IPS-11a (cell line): ENCODE results near the gene GNB5.

Experiments used
- H3K4me3 ChIP-seq: one replicate; pipeline ENCODE4 v1.5.1; 2013; ENCODE audit warnings: low read depth, low read length, control low read depth

The GNB5 gene

DNA sequence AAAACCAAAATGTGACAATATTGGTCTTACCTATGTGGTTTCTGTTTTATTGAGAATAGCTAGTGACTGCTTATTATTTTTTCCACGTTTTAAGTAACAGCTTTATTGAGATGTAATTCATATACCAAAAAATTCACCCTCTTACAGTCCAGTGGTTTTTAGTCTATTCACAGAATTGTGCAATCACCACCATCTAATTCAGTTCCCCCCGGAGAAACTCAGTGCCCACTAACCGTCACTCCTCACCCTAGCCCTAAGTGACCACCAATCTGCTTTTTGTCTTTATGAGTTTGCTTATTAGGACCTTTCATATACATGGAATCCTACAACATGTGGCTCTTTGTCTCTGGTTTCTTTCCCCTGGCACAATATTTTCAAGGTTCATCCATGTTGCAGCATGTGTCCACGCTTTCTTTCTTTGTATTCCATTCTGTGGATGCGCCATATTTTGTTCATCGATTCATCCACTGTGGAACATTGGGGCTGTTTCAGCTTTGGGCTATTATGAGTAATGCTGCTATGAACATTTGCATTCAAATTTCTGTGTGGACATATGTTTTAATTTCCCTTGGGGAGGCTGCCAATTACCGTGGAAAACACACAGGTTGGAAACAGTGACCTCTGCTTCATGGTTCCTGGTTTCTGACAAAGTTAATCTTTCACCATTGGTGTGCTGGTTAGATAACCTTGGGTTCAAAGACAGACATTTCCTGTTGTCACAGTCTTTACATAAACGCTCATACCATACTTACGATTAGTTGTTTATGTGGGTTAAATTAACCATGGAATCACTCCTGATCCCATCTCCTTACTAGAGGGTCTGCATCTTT lies 75.4 kb downstream of the GNB5 start:
- no peak overlapping the region for H3K4me3 ChIP-seq

DNA sequence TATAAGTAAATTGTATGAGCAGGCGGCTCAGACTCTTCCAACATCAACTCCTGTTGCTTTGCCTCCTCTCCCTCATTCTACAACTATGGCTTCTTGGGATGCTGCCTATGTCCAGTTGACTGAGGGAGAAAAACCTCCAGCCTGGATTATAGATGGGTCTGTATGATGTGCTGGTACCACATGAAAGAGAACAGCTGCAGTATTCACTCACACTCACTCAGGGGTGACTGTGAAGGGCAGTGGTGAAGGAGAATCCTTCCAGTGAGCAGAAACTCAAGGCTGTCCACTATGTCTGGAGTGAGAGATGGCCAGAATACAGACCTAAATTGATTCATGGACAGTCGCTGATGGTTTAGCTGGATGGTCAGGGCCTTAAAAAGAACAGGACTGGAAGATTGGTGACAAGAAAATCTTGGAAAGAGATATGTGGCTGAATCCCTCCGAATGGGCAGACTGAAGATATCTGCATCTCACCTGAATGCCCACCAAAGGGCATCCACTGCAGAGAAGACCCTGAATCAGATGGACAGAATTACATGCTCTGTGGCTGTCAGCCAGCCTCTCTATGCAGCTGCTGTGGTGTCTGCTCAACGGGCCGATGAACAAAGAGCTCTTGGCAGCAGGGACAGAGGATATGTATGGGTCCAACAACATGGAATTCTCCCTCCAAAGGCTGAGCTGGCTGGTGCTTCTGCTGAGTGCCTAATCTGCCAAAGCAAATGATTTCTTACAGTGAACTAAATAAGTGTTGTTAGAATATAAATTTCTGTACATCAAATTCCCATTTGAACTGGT lies 76.7 kb downstream of the GNB5 start:
- no peak overlapping the region for H3K4me3 ChIP-seq

DNA sequence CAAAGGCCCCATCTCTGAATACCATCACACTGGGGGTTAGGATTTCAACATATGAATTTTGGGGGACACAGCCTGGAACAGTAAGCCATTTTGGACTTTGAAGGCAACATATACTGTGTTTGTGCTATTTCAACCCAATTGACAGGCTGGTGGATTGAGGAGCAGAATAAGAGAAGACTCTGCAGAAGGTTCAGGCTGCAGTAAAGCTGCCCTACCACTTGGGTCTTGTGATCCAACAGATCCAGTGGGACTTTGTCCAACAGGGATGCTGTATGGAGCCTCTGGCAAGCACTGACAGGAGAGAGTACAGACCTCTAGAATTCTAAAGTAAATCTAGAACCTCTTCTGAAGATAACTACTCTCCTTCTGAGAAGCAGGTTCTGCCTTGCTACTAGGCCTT lies 77.5 kb downstream of the GNB5 start:
- no peak overlapping the region for H3K4me3 ChIP-seq

DNA sequence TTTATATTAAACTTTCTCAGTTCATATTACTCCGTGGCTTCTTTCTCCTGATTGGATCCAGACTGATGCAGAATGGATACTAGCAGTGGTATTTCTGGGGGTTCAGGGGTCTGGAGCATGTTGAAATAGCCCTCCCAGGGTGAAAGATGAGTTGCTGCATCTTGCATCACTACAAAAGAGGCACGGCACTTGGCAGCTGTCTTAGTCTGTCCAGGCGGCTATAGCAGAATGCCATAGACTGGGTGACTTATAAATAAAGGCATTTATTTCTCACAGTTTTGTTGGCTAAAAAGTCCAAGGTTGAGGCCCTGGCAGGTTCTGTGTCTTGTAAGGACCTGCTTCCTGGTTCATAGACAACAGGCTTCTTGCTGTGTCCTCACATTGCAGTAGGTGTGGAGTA lies 78.0 kb downstream of the GNB5 start:
- no peak overlapping the region for H3K4me3 ChIP-seq

DNA sequence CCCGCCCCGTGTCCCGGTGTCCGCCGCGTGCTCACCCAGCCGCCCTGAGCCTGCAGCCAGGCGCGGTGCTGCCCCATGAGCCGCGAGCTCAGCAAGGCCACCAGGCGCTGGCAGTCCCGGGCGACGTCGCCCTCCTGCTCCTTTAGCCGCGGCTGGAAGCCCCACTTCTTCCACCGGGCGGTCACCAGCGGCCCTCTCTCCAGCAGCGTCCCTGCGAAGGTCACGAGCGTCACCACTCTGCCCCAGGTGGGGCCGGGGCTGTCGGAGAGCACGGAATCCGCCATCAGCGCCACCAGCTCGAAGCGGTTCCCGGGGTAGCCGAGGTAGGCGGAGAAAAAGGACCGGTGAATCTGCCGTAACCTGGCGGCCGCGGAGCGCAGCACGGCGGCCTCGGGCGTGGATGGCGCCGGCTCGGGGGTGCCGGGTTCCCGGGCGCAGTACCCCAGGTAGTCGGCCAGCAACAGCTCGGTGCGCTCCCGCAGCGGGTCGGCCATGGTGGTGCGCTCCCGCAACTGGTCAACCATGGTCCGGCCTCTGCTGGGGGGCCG lies 78.9 kb downstream of the GNB5 start:
- H3K4me3 ChIP-seq, result no peak overlapping the region

DNA sequence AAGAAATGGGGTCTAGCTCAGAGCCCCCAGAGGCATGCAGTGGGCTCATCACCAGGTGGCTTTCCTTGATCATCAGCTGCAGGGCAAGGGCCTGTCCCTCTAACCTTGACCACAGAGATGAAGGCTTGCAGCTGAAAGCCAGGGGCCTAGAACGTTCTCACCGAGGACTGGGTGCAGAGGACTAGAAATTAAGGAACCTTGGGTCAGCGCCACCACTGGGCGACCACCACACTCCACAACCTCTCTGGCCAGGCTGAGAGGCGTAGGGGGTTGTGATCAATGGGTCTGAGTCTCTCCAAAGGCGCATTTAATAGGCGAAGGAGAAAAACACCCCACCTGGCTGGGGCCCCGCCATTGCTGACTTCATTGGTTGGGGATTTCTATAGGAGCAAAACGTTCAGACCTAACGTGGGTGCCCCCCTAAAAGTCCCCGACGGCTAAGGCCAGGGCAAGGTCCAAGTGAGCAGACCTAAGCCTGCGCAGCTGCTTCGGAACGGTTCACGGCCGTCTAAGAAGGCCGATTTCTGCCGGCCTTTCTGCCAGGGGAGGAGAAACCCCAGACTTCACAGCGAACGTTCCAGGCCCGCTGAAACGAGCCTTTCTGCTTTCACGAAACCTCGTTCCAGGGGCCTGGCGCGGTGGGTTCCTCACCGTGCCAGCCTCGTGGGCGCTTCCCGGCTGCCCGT lies 79.5 kb downstream of the GNB5 start:
- H3K4me3 ChIP-seq, result no peak overlapping the region

DNA sequence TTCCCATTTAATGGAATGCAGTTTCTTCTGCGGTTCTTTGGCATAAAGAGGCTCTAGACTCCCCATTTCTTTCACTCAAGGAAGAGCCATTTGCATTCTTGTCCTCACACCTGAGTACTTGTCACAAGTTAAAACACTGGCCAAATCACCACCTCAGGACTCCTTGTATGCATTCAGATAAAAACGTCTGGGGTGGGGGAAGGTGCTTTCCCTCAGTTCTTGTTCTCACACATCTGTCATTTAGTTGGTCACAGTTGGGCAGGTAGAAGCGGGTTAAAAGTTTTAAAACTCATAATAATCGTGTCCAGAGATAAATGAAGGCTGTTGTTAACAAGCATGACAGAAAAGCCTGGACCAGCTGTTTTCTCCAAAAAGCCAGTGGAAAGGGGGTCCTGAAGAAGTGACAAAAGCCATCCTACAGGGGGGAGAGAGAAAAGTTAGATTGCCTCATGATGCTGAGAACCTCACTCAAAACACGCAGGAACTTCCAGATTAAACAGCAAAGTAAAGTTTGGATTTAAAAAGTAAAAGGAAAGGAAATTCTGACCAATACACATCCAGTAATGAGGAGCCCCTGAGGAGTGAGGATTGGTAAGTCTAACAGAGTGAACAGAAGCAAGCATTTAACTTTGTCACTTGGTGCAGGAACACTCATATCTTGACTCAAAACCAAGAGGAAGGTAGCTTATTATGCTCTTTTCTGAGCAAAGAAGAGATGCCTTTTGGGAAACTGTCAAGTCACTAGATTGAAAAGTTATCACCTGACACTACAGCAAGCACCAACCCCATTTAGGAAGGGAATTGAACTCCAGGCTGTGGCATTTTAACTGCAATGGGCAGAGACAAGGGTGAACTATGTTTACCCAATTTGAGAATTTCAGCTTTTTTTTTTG lies 81.4 kb downstream of the GNB5 start:
- no peak overlapping the region for H3K4me3 ChIP-seq

DNA sequence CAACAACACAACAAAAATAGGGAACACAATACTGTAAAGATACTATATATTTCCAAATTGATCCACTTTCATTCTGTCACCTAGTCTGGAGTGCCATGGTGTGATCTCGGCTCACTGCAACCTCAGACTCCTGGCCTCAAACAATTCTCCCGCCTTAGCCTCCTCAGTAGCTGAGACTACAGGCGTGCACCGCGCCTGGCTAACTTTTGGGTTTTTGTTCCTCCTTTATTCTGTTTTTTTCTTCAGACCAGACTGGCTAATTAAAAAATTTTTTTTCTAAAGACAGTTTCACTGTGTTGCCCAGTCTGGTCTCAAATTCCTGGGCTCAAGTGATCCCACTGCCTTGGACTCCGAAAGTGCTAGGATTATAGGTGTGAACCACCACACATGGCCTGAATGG lies 84.0 kb downstream of the GNB5 start:
- no peak overlapping the region for H3K4me3 ChIP-seq

DNA sequence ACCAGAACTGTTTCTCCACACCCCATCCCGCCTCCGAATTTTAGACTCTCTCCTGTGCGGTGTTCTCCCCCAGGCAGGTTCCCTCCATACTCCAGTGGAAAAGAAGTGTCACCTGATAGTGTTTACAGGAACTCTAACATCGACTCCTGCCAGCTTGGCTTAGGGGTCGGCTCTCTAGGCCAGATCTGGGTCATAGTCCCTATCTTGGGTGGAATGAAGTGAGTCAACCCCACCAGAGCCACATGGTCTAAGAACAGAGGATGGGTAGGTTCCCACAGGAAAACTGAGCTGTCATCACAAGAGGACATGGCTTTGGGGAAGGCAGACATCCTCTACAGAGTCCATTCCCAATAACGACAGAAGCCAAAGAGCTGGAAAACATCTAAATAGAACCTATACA lies 84.6 kb downstream of the GNB5 start:
- no peak overlapping the region for H3K4me3 ChIP-seq

DNA sequence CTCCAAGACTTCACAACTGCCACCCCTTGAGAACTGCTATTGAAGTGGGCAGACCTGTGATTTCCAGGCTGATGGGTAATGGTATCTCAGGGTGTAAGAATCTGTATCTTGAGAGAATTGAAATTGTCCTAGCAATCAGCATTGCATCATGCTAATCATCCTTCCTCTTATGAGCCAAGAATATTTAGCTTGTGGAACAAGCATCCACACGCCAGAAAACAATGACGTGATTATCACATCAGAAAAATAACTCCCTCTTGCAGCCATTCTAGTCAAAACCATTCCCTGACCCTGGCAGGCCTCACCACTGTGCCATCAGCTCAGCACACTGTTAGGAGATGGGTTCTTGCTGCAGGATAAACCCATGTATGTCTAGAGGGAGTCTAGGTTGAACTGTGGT lies 85.3 kb downstream of the GNB5 start:
- no peak overlapping the region for H3K4me3 ChIP-seq

DNA sequence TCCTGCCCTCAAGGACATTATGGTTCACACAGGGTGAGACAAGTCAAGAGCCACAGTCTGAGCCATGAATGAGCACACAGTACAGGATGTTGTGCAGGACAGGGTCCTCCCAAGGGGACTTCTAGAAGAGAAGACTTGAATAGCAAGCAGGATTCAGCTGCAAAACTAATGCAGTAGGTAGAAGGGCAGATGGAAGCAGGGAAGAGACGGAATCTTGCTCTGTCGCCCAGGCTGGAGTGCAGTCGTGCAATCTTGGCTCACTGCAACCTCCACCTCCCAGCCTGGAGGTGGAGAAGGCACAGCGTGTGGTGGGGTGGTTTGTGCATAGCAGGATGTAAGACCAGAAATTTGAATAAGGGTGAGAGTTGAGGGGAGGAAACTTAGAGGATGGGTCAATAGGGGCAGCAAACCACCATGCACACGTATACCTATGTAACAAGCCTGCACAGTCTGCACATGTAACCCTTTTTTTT lies 86.6 kb downstream of the GNB5 start:
- H3K4me3 ChIP-seq, result no peak overlapping the region

DNA sequence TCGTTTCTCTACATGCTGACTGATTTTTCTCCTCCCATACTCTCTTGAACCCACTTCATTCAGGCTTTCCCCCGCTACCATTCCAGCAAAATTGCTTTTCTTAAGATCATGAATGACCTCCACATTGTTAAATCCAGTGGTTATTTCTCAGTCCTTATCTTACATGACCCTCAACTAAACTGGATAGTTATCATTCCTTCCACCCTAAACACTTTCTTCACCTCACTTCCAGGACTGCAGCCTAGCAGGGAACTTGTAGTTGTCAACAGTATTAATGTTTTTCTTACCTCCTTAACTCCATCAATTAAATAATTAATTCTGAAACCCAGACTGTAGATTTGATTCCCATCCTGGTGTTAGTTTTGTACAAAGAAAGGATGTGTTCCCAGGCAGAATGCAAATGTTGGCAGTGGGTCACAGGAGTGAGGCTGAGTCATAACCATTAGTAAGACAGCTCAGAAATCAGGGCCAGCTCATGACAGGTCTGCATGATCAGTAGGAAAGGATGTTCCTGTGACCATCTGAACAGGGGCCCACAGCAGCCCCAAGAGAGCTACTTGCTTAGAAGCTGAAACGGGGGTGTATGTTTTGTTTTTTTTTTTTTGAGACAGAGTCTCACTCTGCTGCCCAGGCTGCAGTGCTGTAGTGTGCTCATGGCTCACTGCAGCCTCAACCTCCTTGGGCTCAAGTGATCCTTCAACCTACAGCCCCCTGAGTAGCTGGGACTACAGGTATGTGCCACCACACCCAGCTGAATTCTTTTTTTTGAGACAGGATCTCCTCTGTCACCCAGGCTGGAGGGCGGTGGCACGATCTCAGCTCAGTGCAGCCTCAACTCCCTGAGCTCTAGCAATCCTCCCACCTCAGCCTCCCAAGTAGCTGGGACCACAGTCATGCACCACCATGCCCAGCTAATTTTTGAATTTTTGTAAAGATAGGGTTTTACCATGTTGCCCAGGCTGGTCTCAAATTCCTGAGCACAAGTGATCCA lies 87.7 kb downstream of the GNB5 start:
- no peak overlapping the region for H3K4me3 ChIP-seq

DNA sequence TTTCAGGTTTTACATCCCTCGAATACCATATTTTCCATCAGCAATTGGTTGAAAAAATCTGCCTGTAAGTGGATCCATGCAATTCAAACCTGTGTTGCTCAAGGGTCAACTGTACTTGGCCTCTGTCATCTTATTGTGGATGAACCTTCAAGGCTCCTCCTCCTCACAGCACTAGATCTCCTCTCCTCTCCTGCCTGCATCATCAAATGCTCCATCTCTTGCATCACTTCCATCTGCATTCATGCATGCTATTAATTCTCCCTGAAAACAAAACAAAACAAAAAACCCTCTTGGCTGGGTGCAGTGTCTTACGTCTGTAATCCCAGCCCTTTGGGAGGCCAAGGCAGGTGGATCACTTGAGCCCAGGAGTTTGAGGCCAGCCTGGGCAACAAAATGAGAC lies 88.7 kb downstream of the GNB5 start:
- no peak overlapping the region for H3K4me3 ChIP-seq

DNA sequence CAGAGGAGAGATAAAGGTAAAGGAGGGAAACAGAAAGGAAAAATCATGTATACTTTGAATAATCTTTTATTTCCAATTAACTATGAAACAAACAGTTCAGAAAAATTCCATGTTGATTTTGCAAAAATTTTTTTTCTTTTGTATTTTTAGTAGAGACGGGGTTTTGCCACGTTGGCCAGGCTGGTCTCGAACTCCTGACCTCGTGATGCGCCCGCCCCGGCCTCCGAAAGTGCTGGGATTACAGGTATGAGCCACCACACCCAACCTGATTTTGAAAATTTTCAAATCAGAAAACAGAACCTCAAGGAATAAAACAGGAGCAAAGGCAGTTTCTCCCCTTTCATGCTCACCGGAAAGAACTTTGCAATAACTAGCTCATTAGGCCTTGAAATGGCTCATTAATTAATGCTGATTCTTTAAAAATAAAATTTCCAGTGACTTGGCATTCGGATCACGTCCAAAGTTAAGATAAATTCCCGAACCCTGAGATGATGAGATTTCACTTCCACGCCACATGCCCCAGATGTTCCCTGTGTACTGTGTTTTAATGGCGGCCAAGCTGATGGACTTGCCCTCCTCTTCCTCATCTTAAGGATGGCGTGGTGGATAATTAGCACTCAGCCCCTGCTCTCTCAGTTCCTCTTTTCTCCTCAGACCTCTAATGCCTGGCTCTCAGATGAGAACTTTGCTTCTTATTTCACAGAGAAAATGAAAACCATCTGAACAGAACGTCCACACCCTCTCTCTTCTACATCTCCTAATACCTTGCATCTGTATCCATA lies 89.5 kb downstream of the GNB5 start:
- H3K4me3 ChIP-seq, result no peak overlapping the region

DNA sequence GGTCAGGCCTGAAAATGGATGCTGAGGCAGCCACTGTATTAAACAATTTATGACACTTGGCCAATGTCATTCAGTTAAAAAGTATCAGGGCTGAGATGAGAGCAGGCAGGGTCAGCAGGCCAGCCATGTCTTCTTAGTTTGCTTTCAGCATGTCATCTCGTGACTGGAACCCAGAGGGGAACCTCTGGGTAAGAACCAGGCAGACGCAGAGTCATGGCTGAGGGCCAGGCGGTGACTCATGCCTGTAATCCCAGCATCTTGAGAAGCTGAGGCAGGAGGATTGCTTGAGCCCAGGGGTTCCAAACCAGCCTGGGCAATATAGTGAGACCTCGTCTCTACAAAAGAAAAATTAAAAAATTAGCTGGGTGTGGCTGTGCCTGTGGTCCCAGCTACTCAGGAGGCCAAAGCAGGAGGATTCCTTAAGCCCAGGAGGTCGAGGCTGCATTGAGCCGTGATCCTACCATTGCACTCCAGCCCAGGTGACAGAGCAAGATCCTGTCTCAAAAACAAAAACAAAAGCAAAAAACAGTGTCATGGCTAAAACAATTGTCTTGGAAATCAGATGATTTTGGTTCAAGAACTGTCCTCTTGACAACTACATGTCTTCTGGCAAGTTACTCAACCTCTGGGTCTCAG lies 90.3 kb downstream of the GNB5 start:
- no peak overlapping the region for H3K4me3 ChIP-seq

DNA sequence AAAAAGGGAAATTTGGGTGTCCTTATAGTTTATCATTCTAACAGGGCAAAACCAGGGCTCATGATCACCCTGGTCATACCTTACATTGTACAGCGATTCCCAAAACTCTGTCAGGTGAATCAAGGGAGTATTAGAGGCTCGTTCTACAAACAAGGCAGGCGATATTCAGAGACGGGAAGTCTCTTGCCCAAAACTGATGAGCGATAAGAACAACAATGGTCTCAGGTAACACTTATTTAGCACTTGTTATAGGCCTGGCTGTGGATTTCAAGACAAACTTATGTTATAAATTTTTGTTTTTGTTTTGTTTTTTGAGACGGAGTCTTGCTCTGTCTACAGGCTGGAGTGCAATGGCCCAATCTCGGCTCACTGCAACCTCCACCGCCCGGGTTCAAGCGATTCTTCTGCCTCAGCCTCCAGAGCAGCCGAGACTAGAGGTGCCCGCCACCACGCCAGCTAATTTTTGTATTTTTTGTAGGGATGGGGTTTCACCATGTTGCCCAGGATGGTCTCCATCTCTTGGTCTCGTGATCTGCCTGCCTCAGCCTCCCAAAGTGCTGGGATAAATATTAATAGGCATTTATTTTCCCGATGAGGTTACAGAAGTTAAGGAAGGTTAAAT lies 91.4 kb downstream of the GNB5 start:
- no peak overlapping the region for H3K4me3 ChIP-seq

DNA sequence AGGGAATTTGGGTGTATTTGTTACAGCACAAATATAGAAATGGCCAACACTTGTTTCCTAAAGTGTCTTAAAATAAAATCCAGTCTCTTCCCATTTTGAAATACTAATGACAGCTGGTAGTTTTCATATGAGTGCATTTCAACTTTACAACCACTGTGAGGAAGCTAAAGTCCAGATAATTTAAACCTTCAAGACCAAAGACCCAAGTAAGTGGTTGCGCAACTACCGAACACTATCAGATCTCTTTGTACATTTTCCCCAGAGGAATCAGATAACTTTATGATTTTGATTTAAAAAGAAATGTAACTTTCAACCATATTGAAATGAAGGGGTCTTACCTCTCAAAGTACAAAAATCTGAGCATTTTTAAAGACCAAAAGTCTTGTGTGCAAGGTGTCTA lies 92.9 kb downstream of the GNB5 start:
- no peak overlapping the region for H3K4me3 ChIP-seq
